HG02763 (cell line): ENCODE data around the gene STRADA.
"Not testable (repeated sequence)": the region's sequence is repeated elsewhere in the genome, so short reads cannot be mapped to it uniquely, and the experiment has no call there.

ENCODE experiments used
- ATAC-seq: cut with Tn5 transposase; IDR thresholded peaks from one replicate; pipeline ENCODE4 v1.9.1; 2021; ENCODE audit warnings: mild to moderate bottlenecking, moderate library complexity; ENCODE audit not compliant: unreplicated experiment

Gene STRADA

DNA sequence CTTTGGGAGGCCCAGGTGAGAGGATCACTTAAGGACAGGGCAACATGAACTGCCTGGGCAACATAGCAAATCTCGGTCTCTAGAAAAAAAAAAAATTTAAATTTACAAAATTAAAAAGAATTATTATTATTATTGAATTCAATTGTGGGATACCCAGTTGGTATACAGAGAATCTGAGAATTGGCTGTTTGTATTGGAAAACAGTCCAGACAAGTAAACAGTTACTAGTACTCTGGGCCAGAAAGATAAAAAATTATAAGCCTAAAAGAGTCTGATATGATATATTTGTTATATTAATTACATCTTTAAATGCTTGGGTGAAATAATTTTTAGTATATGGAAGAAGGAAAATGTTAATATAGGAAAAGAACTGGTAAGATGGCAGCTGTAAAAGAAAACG lies 16.8 kb upstream of the STRADA start:
- ATAC-seq = no peak

- ATAC-seq = no peak
Measured at GRCh38 chr17:63754046-63754445, 12.4 kb upstream of the STRADA start.

DNA sequence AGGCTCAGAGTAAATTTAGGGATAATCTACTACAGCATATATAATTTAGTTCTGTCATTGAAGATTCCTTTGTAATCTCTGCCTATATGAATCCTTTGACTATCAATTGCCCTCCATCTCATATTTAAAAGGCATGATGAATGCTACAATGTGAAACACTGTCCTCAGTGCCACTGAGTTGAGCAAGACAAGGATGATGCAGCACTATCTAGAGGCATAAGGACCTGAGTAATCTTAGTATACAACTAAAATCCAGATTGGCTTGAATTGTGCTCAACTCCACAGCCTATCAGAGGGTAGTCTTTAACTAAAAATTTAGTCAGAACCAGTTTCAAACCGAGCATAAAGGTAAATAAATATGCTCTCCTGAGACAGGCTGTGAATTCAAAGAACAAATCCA lies 11.6 kb upstream of the STRADA start:
- no peak for ATAC-seq

GRCh38 chr17:63752707-63753106 lies 11.1 kb upstream of the STRADA start:
- ATAC-seq = no peak

GRCh38 chr17:63751806-63752205 lies 10.2 kb upstream of the STRADA start:
- no peak for ATAC-seq

DNA sequence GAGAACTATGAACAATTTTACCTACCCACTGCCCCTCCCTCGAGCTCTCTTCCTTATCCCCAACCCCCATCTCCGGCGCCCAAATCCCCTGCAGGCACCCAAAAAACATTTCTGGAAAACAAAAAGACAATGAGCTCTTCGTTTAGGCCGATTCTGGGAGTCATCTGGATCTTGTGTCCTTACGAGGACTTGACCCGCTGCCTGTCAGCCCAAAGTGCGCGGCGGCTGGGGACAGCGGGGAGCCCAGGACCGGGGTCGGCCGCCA lies 524 bp downstream of the STRADA start:
- ATAC-seq = no peak

DNA sequence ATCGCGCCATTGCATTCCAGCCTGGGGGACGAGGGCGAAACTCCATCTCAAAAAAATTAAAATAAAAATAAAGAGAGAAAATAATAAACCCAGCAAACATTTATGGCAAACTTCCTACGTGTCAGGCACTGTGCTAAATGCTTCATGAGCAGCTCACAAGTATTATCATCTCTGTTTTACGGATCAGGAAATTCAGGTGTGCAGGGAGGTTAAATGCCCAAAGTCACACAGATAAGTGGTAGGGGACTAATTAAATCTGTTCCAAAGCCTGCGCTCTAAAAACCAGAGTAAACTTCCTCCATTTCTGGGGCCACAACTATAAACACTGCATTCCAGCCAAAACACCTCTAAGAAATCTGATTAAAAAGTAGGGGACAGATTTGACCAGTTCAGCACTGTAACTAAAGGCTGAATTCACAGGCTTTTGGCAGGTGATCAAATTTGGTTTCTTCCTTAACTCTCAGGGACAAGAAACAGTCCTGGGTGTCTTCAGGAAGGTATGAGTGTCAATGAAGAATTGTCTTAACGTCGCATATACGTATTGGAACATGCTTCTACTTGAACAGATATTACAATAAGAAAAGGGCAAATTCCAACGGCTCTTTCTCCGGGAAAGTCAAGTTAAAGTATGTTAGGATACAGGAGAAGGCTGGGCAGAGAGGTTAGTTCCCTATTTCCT lies 996 bp downstream of the STRADA start:
- no peak for ATAC-seq

DNA sequence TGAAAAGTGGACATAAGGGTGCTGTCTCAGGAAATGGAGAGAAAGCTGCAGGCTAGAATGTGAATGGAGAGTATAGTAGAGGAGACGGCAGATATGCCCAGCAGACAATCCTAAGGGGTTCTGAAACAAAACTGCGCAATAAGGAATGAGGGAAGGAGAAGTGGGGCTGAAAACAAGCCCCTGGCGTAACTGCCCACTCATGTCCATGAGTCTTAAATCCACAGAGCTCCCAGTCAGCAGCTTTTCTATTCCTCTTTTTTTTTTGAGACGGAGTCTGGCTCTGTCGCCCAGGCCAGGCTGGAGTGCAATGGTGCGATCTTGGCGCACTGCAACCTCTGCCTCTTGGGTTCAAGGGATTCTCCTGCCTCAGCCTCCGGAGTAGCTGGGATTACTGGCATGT lies 5.9 kb downstream of the STRADA start:
- no peak for ATAC-seq

DNA sequence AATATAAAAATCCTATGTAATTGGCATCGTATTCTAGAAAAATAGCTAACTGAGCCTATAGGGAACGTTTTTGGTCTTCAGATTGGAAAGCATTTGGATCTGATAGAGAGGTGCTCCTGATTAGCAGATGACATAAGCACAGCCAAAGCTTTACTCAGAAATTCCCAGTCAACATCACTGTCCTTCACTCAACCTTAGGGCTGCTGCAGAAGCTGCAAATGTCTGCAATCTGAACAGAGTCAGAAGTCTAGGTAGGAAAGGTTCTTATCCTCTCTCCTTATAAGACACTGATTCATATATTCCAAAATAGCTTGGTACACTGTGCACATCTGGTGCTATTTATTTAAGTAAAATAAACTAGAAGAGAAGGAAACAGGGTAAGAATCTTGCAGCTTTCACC lies 19.2 kb downstream of the STRADA start:
- no peak for ATAC-seq

GRCh38 chr17:63720194-63720593 lies 21.4 kb downstream of the STRADA start:
- ATAC-seq = not testable (repeated sequence)

DNA sequence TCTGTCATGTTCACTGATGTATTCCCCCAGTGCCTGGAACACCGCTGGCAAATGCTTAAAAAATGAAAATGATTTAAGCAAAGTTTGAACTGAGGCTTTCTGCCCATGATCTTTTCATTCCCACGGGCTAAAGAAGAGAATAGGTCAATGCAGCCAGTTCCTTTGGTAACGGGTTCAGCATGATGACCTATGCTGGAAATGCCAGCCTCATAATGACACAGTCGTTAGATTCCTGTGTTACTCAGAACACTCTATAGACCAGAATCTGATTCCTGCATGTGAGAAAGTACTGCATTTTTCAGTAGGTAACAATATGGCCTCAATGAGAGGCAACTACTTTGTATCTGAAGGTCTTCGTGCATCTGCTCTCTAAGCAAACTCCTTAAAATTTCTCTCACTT lies 22.6 kb downstream of the STRADA start:
- ATAC-seq = no peak

DNA sequence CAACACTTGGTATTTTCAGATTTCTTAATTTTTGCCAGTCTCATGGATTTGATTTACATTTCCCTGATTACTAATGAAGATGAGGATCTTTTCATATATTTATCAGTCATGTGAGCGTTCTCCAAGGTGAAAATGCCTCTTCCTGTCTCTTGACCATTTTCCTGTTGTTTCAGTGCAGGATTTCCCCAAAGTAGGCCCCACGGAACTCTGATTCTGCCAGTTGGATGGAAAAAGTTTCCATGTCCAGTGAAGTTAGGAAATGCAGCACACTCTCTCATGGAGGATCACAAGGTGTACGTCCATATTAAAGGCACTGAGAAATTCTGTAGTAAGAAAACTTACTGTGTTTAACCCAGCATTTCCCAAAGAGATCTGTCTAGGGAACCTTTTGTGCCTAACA lies 25.2 kb downstream of the STRADA start:
- ATAC-seq = no peak

DNA sequence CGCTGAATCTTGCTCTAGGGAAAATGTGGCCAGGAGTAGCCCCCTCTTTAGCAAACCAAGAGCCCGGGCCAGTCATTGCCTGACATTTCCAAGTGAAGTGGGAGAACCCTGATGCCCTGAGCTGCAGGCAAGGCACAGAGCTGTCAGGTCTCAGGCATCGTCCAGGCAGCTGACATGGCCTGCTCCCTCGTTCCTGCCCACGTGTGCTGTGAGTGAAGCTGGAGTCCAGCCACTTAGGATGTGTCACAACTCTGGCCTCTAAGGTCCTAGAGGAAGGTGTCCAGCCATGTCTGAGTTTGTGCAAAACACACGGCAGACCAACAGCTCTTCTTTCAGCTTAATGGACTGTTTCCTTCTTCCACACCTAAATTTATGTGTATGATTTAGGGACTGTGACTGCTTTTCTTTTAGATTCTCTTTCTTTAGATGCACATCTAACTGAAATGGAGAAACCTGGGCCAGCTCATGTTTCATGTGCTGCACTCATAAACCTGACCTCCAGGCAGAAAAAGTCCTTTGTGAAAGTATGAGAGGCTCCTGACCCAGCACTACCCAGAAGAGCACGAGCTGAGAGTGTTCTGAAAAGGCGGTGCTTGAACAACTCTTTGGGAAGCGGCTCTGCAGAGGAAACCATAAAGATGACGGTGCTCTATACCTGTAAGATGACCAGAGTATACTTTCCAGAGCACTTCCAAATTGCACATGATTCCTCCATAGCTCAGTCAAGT lies 26.9 kb downstream of the STRADA start:
- no peak for ATAC-seq

- no peak for ATAC-seq
Measured at GRCh38 chr17:63709110-63709509, 32.5 kb downstream of the STRADA start.

DNA sequence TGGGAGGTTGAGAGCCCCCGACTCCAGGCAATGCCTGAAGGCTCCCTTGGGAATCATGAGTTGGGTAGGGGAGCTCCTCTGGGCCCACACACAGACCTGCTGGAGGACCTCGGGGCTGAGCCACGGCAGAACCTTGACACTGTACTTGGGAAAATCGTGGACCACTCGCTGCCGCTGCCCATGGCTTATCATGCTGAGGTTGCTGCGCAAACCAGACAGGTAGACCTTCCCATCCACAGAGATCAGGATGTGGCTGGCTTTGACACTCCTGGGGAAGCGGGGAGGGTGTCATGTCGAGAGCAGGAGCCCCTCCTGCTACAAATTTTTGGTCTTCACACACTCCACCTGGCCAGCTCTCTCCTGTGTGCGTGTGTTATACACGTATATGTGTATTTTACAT lies 34.4 kb downstream of the STRADA start:
- ATAC-seq = no peak

GRCh38 chr17:63706336-63707082 lies 35.1 kb downstream of the STRADA start:
- no peak for ATAC-seq

- no peak for ATAC-seq
Measured at GRCh38 chr17:63705657-63706056, 35.9 kb downstream of the STRADA start.

DNA sequence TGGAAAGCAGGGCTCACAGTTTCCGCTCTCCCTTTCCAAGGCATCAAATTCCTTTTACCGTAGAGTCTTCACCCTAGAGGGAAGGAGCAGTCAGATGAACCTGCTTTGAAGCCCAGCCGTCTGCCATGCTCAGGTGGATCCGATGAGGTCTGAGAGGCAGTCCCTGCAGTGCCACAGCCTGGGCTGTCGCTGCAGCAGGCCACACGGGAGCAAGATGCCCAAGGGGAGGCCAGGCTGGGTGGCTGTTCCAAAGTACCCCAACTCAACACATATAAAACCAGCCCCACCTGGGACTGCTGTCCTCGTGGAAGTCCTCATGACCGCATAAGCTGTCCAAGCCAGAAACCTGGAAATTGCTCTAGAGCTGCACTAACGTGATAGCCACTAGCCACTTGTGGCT lies 36.8 kb downstream of the STRADA start:
- no peak for ATAC-seq

- no peak for ATAC-seq
Measured at GRCh38 chr17:63704259-63704576, 37.4 kb downstream of the STRADA start.

DNA sequence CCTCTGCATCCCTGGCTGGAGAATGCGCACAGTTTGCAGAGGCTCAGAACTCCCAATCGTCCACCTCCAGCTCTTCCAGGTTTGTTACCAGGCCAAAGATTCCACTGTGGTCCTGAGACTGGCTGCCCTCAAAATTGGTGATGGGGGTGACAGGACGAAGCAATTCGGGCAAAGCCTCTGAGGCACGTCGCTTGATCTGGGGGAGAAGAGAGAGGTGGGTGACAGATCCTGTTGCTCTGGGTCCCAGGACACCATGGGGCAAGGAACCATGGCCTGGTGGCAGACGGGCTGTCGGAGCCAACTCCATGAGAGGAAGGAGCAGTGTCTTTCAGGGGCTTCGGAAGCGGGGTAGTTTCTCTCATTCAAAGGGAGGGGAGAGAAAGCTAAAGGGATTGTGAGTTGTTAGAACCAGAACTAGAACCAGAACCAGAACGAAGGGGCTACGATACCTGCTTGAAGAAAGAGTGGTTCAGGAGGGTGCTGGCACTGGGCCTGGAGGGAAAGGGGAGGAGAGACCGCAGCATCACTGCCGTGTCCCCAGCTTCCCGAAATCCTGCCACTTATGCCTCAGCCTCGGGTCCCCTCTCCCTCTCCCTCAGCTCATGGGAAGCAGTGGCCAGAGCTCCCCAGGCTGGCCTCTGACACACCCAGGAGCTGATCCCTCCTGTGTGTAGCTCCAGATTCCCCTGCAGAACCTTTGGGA lies 37.9 kb downstream of the STRADA start:
- no peak for ATAC-seq

DNA sequence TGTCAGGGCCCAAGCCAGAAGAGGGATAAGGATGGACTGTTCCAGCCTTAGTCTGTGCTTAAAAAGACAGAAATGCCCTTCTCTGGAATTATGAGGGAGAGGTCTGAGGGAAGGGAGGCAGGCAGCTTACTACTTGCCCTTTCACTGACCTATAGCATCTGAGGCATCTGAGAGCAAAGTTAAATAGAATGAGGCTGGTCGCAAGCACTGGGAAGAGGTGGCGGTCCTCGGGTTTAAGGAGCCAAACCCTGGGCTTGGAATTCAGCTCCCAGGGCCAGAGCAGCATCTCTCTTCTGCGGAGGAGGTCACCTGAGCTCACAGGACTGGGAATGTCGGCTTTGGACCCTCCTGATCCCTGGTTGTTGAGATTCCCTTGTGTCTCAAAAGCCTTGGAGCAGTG lies 38.6 kb downstream of the STRADA start:
- ATAC-seq = no peak

DNA sequence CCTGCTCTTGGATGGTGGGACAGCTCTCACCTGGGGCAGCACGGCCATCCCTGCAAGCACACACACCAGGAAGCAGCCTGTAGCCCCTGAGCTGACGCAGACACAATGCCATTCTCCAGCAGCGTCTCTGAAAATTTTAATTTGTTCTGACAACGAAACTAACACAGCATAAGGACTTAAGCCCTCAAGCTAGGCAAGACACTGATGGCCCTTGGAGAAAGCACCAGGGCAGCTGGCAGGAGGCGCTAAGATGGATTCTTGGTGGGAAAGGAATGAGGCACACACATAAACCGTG lies 38.9 kb downstream of the STRADA start:
- no peak for ATAC-seq
